Sciatic nerve (tissue), 2 donors: ENCODE data around the gene STAT3. TPM values are rescaled to one million over a fixed set of nuclear protein-coding genes. Genes with fewer than 3 reads are reported as not detected.
"Not testable (repeated sequence)": the region's sequence is repeated elsewhere in the genome, so short reads cannot be mapped to it uniquely, and the experiment has no call there.

ENCODE experiments used
- ATAC-seq: fragments of 200-7000 bp; cut with Tn5 transposase; one replicate; pipeline ENCODE4 v1.9.1; 2020; ENCODE audit warnings: mild to moderate bottlenecking, moderate library complexity
- DNase-seq: peaks from one replicate; pipeline ENCODE4 v3.0.0-alpha.2; 2020; ENCODE audit warnings: low spot score
- intact Hi-C: fragments of 100-400 bp; cut with DNase I; formaldehyde crosslinking; loops from one replicate; pipeline ENCODE4 v1.14.2; 2022
- total RNA-seq: library from RNA; stranded (reverse); fragmentation: NEBNext Ultra II Directional; extraction: Animal tissue kit (Norgen Biotek cat#: 25700); gene quantifications from one replicate; pipeline ENCODE4 v1.2.1, GENCODE V29; 2021
- donor health status: DM: no; HTN: no; CAD: no.
- donor health status: DM: no; HTN: no; CAD: no.

Gene STAT3
- total RNA-seq, 1 donor from 2014 or later: 284 TPM

DNA sequence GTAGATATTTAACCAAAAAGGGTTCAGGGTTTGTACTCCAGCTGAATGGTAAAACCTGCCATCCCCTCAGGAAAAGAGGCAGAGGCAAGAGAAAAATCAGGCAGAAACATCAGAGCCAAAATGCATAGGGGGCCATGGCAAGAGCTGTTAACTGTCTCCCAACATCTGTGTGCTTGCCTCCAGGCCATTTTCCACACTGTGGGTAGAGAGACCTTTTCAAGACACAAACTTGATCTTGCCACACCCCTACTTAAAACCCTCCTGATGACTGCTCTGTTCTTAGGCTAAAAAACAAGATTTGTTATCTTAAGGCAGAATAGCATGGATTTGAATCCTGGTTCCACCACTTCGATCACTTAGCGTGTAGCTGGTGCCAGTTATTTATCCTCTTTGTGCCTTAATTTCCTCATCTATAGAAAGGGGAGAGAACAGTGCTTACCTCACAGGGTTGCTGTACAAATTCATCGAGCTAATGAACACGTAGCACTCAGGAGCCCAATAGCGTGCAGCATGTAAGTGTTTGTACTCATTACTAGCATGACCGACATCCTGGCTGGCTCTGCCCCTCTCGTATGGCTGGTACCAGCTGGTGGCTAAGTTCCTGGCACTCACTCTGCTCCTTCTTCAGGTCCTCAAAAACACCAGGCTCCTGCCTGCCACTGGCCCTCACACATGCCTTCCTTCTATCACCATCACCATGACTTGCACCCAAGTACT lies 25.8 kb downstream of the STAT3 start:
- intact Hi-C loops: no loop called here
- no peak for DNase-seq
- no peak for ATAC-seq

DNA sequence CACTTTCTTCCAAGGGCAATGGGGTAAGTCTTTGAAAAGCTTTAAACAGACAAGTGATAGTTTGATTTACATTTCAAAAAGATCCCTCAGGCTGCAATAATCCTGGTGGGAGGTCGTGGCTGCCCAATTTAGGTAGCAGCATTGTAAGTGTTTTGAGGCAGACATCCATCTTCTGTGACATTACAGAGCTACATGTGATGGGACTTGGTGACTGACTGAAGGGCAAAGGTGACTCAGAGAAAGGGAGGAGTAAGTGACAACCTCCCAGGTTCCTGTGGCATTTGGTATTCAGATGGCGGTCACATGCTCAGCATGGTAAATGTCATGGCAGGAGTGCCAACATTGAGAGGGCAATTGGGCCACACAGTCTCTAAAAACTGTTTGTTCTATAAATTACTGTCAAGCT lies 26.5 kb downstream of the STAT3 start:
- no peak for DNase-seq
- no peak for ATAC-seq
- intact Hi-C loops: no loop called here

DNA sequence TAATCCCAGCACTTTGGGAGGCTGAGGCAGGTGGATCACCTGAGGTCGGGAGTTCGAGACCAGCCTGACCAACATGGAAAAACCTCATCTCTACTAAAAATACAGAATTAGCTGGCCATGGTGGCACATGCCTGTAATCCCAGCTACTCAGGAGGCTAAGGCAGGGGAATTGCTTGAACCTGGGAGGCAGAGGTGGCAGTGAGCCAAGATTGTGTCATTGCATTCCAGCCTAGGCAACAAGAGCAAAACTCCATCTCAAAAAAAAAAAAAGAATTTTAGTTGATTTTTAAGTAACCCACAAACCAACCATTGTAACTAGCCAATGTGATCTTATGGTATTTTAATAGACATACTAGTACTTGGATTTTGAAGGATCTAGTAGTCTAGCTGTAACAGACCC lies 27.9 kb downstream of the STAT3 start:
- ATAC-seq, intact Hi-C loops, DNase-seq: not testable (repeated sequence)

DNA sequence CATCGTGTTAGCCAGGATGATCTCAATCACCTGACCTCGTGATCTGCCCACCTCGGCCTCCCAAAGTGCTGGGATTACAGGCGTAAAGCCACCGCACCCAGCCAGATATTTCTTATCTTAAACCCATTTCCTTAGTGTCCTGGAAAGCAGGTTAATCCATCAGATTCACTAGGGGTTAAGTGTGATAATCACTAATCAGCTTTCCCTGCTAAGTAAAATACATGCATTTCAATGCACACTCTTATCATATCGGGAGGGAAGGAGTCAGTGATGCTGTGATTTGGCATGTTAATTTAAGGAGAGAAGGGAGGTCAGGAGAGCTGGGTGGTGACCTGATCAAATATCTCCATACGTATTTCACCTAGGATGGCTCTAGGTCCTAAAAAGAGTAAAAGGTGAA lies 29.1 kb downstream of the STAT3 start:
- no peak for DNase-seq

DNA sequence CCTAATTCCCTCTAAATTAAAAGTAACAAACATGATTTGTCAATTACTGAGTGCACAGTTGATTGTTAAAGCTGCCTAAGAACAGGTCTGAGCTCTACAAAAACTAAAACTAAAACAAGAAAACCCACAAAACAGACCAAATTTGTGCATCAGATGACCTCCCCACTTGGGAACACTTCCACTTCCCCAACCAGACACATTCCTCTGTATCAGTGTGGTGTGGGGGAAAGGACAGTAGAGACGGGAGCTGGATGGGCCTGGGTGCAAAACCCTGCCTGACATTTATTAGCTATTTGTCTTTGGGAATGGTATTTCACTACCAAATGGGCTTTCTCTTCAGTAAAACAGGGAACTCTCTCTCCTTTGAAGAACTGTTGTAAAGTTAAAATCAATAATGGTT lies 29.8 kb downstream of the STAT3 start:
- DNase-seq (no peak), ATAC-seq (no peak)
- intact Hi-C loops: no loop called here

More for the DNA sequence above, 29.1 kb downstream of the STAT3 start:
- intact Hi-C loops: no loop called here
- ATAC-seq: no peak

DNA sequence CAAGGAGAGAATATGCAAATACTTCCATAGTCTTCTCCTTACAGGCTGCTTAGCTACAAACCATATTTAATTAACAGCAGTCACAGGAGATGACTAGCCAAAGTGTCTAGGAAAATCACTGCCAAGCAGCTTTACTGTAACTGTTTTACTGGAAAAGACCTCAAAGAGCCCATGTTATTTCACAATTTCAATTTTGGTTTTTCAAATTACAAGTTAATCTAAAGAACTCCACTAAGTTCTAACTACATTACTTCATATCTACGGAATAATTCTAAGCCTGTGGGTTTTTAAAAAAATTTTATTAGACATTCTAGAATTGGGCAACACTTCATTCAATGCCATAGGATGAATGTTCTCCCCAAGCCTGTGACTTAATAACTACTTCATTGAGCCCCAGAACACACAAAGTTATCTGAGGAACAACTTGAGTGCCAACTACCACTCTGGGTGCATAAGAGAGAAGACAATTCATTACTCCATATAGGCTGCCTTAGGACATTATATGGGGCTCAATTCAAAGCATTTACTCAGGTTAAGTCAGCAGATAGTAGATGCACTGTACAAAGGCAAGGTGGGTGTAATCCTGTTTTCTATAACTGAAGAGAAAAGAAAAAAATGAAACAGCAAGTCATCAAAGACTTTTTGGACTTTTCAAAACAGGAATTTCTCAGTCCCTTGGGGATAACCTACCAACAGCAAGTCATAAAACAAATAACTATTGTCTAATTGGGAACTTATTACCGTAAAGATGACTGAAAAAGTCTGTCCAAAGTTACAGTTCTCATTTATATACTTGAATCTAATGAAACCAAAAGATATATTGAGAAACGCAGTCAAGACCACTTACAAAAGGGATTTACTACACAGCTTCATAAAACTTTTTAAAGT lies 33.0 kb downstream of the STAT3 start:
- intact Hi-C loops: no loop called here
- DNase-seq (no peak), ATAC-seq (peak; percentile 59)

DNA sequence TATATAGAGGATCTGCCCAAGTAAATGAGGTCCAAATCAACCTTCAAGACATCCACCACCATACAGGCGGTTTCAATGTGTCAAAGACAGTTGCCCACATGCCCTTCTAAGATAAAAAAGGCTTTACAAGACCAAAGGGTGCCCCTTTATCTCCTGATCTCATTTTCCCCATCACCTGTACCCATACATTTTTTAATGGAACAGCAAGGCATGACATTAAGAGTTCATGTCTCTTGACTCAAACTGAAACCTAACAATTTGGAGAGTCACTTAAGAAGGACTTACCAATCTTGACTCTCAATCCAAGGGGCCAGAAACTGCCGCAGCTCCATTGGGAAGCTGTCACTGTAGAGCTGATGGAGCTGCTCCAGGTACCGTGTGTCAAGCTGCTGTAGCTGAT lies 40.1 kb downstream of the STAT3 start:
- intact Hi-C loops: no loop called here
- ATAC-seq (no peak), DNase-seq (no peak)

DNA sequence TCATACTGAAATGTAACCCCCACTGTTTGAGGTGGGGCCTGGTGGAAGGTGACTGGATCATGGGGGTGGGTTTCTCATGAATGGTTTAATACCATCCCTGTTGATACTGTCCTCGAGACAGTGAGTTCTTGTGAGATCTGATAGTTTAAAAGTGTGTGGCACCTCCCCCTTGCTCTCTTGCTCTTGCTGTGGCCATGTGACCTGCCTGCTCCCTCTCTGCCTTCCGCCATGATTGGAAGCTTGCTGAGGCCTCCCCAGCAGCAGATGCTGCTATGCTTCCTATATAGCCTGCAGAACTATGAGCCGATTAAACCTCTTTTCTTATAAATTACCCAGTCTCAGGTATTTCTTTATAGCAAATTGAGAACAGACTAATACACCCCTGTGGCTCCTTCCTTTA lies 40.6 kb downstream of the STAT3 start:
- ATAC-seq (no peak), DNase-seq (no peak)
- intact Hi-C loops: no loop called here

DNA sequence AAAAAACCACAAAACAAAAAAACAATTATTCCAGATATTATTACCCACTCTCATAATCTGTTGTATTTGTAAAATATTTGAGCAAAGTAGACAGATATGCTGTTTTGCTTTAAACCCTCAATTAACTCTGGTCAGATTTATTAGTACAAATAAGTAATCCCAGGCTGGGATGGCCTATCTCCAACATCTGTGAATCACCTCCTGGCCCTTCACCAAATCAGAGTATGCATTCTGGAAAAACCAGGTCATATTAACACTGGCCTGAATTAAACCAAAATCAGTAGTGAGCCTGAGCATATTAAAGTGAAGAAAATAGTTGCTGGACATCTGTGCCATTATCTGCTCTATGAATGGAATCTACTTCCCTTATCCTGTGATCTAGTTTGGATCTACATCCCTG lies 41.0 kb downstream of the STAT3 start:
- intact Hi-C loops: no loop called here
- ATAC-seq (peak; percentile 64), DNase-seq (no peak)

DNA sequence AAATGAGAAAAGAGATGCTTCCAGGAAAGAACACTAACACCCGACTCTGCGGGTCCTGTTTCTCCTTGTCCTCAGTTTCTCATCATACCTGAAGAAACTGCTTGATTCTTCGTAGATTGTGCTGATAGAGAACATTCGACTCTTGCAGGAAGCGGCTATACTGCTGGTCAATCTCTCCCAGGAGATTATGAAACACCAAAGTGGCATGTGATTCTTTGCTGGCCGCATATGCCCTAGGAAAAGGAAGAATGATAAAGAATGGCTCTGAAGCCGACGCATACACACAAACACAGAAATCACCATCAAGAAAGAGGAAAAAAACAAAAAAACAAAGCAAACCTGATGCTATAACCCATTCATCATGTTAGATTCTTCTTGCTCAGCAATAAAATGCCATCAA lies 41.8 kb downstream of the STAT3 start:
- no peak for DNase-seq
- intact Hi-C loops: no loop called here
- ATAC-seq: no peak

DNA sequence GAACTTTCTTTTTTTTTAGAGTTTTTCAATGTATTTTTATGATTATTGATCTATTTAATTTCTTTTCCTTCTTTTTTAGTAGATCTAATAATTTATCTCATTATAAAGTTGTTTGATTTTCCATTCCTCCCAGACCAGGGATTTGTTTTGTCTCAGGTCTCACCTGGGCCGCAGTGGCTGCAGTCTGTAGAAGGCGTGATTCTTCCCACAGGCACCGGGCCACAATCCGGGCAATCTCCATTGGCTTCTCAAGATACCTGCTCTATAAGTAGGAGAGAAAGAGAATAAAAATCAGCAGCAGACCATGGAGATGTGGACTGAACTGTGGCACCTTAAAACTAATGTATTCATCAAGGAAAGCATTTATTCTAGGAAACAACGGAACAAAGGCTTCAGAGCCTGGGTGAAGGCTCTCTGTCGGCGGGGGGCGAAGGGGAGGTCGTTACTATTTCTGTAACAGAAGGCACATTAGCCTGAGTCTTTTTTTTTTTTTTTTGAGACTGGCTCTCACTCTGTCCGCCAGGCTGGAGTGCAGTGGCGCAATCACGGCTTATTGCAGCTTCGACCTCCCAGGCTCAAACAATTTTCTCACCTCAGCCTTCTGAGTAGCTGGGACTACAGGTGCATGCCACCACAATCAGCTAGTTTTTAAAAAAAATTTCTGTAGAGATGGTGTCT lies 42.7 kb downstream of the STAT3 start:
- DNase-seq: no peak
- intact Hi-C loops: no loop called here
- ATAC-seq: no peak

DNA sequence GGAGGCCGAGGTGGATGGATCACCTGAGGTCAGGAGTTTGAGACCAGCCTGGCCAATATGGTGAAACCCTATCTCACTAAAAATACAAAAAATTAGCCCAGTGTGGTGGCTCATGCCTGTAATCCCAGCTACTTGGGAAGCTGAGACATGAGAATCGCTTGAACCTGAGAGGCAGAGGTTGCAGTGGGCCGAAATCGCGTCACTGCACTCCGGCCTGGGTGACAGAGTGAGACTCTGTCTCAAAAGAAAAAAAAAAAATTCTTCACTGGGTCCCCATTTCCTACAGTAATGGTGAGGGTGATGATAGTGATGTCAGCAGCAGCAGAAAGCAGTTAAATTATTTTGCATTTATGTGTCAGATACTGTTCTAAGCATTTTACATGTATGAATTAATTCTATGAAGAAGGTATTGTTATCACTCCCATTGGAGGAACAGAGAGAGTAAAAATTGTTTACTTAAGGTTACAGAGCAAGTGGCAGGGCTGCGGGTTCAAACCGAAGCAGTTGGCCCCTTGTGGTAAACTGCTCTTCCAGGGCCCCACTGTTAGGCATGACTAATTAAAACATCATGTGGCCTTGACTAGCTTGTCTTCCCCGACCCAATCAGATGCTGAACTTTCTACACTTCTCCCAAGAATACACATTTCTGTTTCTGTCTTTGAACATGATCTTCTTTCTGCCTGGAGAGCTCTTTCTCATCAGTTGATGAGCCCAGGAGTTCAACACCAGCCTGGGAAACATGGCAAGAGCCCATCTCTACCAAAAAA lies 45.8 kb downstream of the STAT3 start:
- intact Hi-C loops: no loop called here
- ATAC-seq (no peak), DNase-seq (no peak)

DNA sequence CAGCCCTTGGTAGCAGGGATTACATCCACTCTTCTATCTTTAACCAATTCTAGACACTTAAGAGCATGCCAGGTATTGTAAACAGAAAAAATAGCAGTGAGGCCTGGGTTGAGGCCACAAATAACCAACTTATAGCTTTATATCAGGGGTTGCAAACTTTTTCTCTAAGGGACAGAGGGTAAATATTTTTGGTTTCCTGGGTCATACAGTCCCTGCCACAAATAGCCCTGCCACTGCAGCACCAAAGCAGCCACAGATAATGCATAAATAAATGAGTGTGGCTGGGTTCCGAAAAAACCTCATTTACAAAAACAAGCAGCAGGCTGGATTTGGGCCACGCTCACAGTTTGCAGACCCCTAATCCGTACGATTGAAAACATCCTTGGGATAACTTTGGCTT lies 46.7 kb downstream of the STAT3 start:
- ATAC-seq: no peak
- intact Hi-C loops: no loop called here

DNA sequence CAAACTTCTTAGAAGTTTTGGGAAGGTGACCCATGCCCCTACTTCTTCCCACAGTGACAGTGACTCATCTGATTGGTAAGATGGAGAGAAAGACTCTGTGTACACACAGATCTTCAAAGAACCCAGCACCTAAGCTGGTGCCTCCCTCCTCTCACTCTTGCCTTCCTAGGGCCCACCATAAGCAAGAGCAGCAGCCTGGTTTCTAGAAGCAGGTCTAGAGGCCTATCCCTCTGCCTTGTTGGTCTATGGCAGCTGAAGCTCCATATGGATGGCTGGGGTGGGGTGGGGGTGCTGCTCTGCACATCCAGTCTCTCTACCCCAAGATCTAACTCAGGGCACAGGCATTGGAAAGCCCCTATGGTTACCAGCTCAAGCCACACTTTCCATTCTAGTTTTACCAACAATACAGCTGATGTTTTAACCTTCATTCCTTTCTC lies 47.5 kb downstream of the STAT3 start:
- DNase-seq: no peak
- ATAC-seq: no peak
- intact Hi-C loops: no loop called here

More for the DNA sequence above, 46.7 kb downstream of the STAT3 start:
- no peak for DNase-seq

DNA sequence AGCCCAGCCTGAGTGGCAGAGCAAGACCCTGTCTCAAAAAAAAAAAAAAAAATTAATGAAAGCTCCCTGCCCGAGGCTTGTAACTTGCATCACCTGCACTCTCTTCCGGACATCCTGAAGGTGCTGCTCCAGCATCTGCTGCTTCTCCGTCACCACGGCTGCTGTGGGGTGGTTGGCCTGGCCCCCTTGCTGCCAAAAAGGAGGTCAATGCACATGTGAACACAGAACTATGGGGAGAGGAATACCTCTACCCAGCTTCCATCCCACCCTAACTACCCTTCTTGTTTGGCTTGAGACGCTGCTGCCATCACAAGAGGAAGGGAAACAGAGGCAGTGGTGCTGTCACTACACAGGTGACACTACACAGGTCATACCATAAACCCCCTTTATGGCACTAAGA lies 49.0 kb downstream of the STAT3 start:
- ATAC-seq: no peak
- intact Hi-C loops: no loop called here
- DNase-seq: no peak

DNA sequence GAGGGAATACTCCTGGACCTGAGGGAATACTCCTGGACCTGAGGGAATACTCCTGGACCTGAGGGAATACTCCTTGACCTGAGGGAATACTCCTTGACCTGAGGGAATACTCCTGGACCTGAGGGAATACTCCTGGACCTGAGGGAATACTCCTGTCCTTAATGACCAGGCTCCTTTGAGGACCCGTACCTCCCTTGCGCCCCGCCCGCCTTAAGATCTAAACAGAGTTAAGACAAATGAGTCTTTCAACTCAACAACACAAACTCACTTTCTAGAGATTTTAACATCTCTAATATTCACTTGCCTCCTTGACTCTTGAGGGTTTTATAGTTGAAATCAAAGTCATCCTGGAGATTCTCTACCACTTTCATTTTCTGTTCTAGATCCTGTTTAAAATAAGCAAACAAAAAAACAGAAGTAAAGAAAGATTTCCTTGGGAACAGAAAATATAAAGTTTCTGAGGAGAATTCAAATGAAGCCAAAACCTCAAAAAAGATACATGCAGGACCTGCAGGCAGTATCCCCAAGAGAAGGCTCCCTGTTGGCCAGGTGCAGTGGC lies 49.7 kb downstream of the STAT3 start:
- intact Hi-C loops: no loop called here
- no peak for ATAC-seq
- no peak for DNase-seq

DNA sequence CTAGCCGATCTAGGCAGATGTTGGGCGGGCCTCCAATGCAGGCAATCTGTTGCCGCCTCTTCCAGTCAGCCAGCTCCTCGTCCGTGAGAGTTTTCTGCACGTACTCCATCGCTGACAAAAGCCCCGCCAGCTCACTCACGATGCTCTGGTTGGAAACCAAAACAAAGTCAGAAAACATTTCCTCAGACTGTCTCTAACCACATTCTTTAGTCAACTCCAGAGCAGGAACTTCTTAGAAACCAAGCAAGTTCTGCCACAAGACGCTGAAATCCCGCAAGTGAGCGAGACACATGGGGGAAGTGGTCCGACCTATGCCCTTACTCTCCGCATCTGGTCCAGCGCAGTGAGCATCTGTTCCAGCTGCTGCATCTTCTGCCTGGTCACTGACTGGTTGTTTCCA lies 50.8 kb downstream of the STAT3 start:
- ATAC-seq (peak; percentile 42), DNase-seq (no peak)
- intact Hi-C loops: no loop called here

DNA sequence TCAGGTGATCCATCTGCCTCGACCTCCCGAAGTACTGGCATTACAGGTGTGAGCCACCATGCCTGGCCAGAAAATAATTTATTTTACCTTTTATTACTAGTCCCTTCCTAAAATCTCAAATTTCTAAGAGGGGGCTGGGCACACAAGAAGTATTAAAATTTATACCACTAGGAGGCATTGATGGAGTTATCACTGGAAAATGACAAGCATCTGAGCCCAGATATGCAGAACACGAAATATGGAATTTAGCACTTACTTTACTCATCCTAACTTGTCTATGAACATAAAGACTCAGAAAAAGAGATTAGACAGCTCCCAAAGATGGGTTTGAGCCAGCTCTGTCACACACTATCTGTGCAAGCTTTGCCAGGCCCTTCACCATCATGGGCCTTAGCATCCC lies 53.6 kb downstream of the STAT3 start:
- no peak for ATAC-seq
- DNase-seq: no peak
- intact Hi-C loops: no loop called here

DNA sequence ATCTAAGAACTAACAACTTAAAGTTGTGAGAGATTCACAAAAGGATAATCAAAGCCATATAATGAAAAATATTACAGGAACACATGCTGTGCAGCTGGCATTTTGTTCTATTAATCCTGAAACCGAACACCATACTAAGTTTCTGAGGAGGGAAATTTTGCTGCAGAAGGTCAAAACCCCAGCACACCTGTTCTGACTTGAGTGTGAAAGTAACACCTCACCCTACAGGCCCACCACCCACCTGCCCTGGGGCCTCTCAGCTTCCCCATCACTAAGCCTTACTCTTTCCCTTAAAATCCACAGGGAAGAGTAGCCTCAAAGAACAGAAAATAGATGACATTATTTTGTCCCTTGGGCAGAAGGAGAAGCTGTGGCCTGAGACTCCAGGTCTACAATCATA lies 55.2 kb downstream of the STAT3 start:
- intact Hi-C loops: no loop called here
- ATAC-seq: no peak

More for the DNA sequence above, 55.2 kb downstream of the STAT3 start:
- DNase-seq: no peak
